BLaER1 treated with 17β-estradiol and CSF1 and Interleukin-3, amounts not matched to agents 10 nM and 100 nM (cell line): ENCODE measurements around the gene NR5A1.

Experiments used
- H3K27ac ChIP-seq, 11 experiments: shearing (Covaris generic); formaldehyde crosslinking; 2 replicates each; pipeline ENCODE4 v1.8.1; 2022
- H3K27me3 ChIP-seq, 11 experiments: shearing (Covaris generic); formaldehyde crosslinking; 2 replicates each; pipeline ENCODE4 v1.8.1; 2022
- H3K36me3 ChIP-seq, 11 experiments: shearing (Covaris generic); formaldehyde crosslinking; 2 replicates each; pipeline ENCODE4 v1.8.1; 2022
- H3K4me1 ChIP-seq, 10 experiments: shearing (Covaris generic); formaldehyde crosslinking; 2 replicates each; pipeline ENCODE4 v1.8.1; 2022
- H3K4me2 ChIP-seq, 11 experiments: shearing (Covaris generic); formaldehyde crosslinking; 2 replicates each; pipeline ENCODE4 v1.8.1; 2022
- H3K4me3 ChIP-seq, 10 experiments: shearing (Covaris generic); formaldehyde crosslinking; 2 replicates each; pipeline ENCODE4 v1.8.1; 2022
- H3K9ac ChIP-seq, 11 experiments: shearing (Covaris generic); formaldehyde crosslinking; 2 replicates each; pipeline ENCODE4 v1.8.1; 2022
- H3K9me3 ChIP-seq, 11 experiments: shearing (Covaris generic); formaldehyde crosslinking; replicated peaks in 1 of 11; 2 replicates each; pipeline ENCODE4 v1.8.1; 2022
- H4K20me1 ChIP-seq, 11 experiments: shearing (Covaris generic); formaldehyde crosslinking; 2 replicates each; pipeline ENCODE4 v1.8.1; 2022
- Cebpa-rat ChIP-seq, 11 experiments: shearing (Covaris generic); IDR thresholded peaks; 2 replicates each; pipeline ENCODE4 v1.8.1; 2022

Gene NR5A1

GRCh38 chr9:124506931-124507879 is at the start of gene NR5A1:
Gene NR5A1 (minus strand): TSS chr9:124507399. CDS start chr9:124503395, 4,004 bp downstream.
- 0 out of 22 replicates have a peak, but pooled peaks cover 0 to 5% (median 0%) of the 10 kb centered on the region in 11 experiments for H3K9me3 ChIP-seq
- no peaks in the 10 kb centered on the region for H3K36me3 ChIP-seq
- peaks cover 47 to 59% (median 51%) of the 10 kb centered on the region in 11 experiments for H3K27me3 ChIP-seq
- H3K4me2 ChIP-seq = no peak within 1 kb of the TSS
- H3K27ac ChIP-seq = no peak within 1 kb of the TSS
- H3K4me1 ChIP-seq = peaks cover 5 to 16% (median 10%) of the 10 kb centered on the region in 10 experiments
- no peak within 1 kb of the TSS for H3K4me3 ChIP-seq
- peaks cover 0 to 42% (median 0%) of the 10 kb centered on the region in 11 experiments; a peak in 9 of 22 replicates for H4K20me1 ChIP-seq
- no peak for TF ChIP-seq Cebpa-rat (IDR thresholded peaks at IDR 0.05)
- no peak within 1 kb of the TSS for H3K9ac ChIP-seq

GRCh38 chr9:124555043-124555442 is 47.8 kb upstream of the NR5A1 start:
- Histone ChIP-seq H3K4me3 (no peak overlapping the region), H3K9me3 (no peaks in the 10 kb centered on the region), H3K27ac (no peak overlapping the region), H3K9ac (no peak overlapping the region), H3K4me1 (peaks cover 13 to 27% (median 22%) of the 10 kb centered on the region in 10 experiments; a peak in 19 of 20 replicates), H4K20me1 (no peaks in the 10 kb centered on the region), H3K36me3 (0 out of 22 replicates have a peak, but pooled peaks cover 0 to 3% (median 0%) of the 10 kb centered on the region in 11 experiments), H3K27me3 (no peaks in the 10 kb centered on the region), H3K4me2 (peak overlapping the region in 9 of 11 experiments; percentile 15 to 59 (median 43); a peak in 17 of 22 replicates)
- no peak for TF ChIP-seq Cebpa-rat (IDR thresholded peaks at IDR 0.05)

- peaks cover 15 to 35% (median 27%) of the 10 kb centered on the region in 10 experiments; a peak in 19 of 20 replicates for H3K4me1 ChIP-seq
- no peak overlapping the region for H3K9ac ChIP-seq
- no peaks in the 10 kb centered on the region for H3K27me3 ChIP-seq
- no peaks in the 10 kb centered on the region for H3K9me3 ChIP-seq
- H3K36me3 ChIP-seq = 0 out of 22 replicates have a peak, but pooled peaks cover 0 to 3% (median 0%) of the 10 kb centered on the region in 11 experiments
- no peak overlapping the region for H3K27ac ChIP-seq
- H3K4me3 ChIP-seq = no peak overlapping the region
- H4K20me1 ChIP-seq = no peaks in the 10 kb centered on the region
- TF ChIP-seq Cebpa-rat (IDR thresholded peaks at IDR 0.05) = no peak
- H3K4me2 ChIP-seq = no peak overlapping the region
These were observed 46.5 kb upstream of the NR5A1 start for GRCh38 chr9:124553738-124554137.

- no peaks in the 10 kb centered on the region for H3K9me3 ChIP-seq
- H3K4me2 ChIP-seq = peak overlapping the region in 5 of 11 experiments; percentile 1 to 65 (median 40); a peak in 8 of 22 replicates
- no peak overlapping the region for H3K4me3 ChIP-seq
These were observed 45.0 kb upstream of the NR5A1 start for GRCh38 chr9:124552273-124552605.

GRCh38 chr9:124551472-124552272 is 44.5 kb upstream of the NR5A1 start:
- H3K27me3 ChIP-seq = no peaks in the 10 kb centered on the region
- peak overlapping the region in 2 of 11 experiments; percentile 34 to 35; a peak in 6 of 22 replicates for H3K27ac ChIP-seq
- H3K9ac ChIP-seq = peak overlapping the region in 2 of 11 experiments; percentile 10; a peak in 2 of 22 replicates
- no peak for TF ChIP-seq Cebpa-rat (IDR thresholded peaks at IDR 0.05)
- H3K9me3 ChIP-seq = no peaks in the 10 kb centered on the region
- H3K4me2 ChIP-seq = peak overlapping the region in 5 of 11 experiments; percentile 1 to 65 (median 40); a peak in 7 of 22 replicates
- no peak overlapping the region for H3K4me3 ChIP-seq
- H3K36me3 ChIP-seq = 0 out of 22 replicates have a peak, but pooled peaks cover 0 to 3% (median 0%) of the 10 kb centered on the region in 11 experiments
- no peaks in the 10 kb centered on the region for H4K20me1 ChIP-seq
- peaks cover 12 to 41% (median 27%) of the 10 kb centered on the region in 10 experiments; a peak in 19 of 20 replicates for H3K4me1 ChIP-seq

More at GRCh38 chr9:124552273-124552605, 45.0 kb upstream of the NR5A1 start:
- H3K4me1 ChIP-seq = peaks cover 12 to 41% (median 27%) of the 10 kb centered on the region in 10 experiments; a peak in 19 of 20 replicates
- H3K27me3 ChIP-seq = no peaks in the 10 kb centered on the region
- peak overlapping the region in 1 of 11 experiments; percentile 10; a peak in 1 of 22 replicates for H3K9ac ChIP-seq
- peak overlapping the region in 2 of 11 experiments; percentile 34 to 35; a peak in 6 of 22 replicates for H3K27ac ChIP-seq
- 0 out of 22 replicates have a peak, but pooled peaks cover 0 to 3% (median 0%) of the 10 kb centered on the region in 11 experiments for H3K36me3 ChIP-seq
- no peak for TF ChIP-seq Cebpa-rat (IDR thresholded peaks at IDR 0.05)
- no peaks in the 10 kb centered on the region for H4K20me1 ChIP-seq

- no peak for TF ChIP-seq Cebpa-rat (IDR thresholded peaks at IDR 0.05)
- Histone ChIP-seq H4K20me1 (no peaks in the 10 kb centered on the region), H3K27ac (no peak overlapping the region)
These were observed 42.9 kb upstream of the NR5A1 start for GRCh38 chr9:124550072-124550471.

DNA sequence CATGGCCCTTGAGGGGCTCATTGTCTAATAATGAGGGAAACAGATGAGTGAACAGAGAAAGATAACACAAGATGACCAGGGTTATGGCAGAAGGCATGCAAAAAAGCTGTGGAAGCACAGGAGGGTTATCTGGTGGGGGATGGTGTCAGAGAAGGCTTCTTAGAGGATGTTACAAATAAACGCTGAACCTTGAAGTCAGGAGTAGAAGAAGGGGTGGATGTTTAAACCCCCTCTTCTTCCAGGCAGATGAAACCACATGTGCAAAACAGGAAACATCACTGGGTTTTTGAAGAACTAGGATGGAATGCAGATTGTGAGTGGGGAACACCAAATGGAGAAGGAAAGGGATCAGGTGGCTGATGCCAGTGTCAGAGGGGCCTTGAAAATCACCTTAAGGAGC is 41.8 kb upstream of the NR5A1 start:
- H3K9me3 ChIP-seq = no peaks in the 10 kb centered on the region
- H3K4me2 ChIP-seq = peak overlapping the region; percentile 28 to 68 (median 50)
- no peak for TF ChIP-seq Cebpa-rat (IDR thresholded peaks at IDR 0.05)
- H3K9ac ChIP-seq = no peak overlapping the region
- no peaks in the 10 kb centered on the region for H3K27me3 ChIP-seq
- peaks cover 7 to 29% (median 18%) of the 10 kb centered on the region in 10 experiments; a peak in 19 of 20 replicates for H3K4me1 ChIP-seq
- H4K20me1 ChIP-seq = no peaks in the 10 kb centered on the region
- H3K36me3 ChIP-seq = 0 out of 22 replicates have a peak, but pooled peaks cover 0 to under 1% (median 0%) of the 10 kb centered on the region in 11 experiments
- H3K4me3 ChIP-seq = no peak overlapping the region
- no peak overlapping the region for H3K27ac ChIP-seq

More at GRCh38 chr9:124550072-124550471, 42.9 kb upstream of the NR5A1 start:
- H3K4me1 ChIP-seq = peaks cover 10 to 36% (median 22%) of the 10 kb centered on the region in 10 experiments; a peak in 19 of 20 replicates
- H3K4me2 ChIP-seq = no peak overlapping the region
- H3K9me3 ChIP-seq = no peaks in the 10 kb centered on the region
- 0 out of 22 replicates have a peak, but pooled peaks cover 0 to 3% (median 0%) of the 10 kb centered on the region in 11 experiments for H3K36me3 ChIP-seq
- H3K9ac ChIP-seq = no peak overlapping the region
- no peaks in the 10 kb centered on the region for H3K27me3 ChIP-seq
- no peak overlapping the region for H3K4me3 ChIP-seq

GRCh38 chr9:124544535-124544934 is 37.3 kb upstream of the NR5A1 start:
- no peaks in the 10 kb centered on the region for H4K20me1 ChIP-seq
- peaks cover 10 to 18% (median 13%) of the 10 kb centered on the region in 10 experiments; a peak in 19 of 20 replicates for H3K4me1 ChIP-seq
- no peak overlapping the region for H3K9ac ChIP-seq
- no peak overlapping the region for H3K4me2 ChIP-seq
- no peaks in the 10 kb centered on the region; a peak in 1 of 22 replicates for H3K36me3 ChIP-seq
- no peaks in the 10 kb centered on the region for H3K27me3 ChIP-seq
- H3K27ac ChIP-seq = no peak overlapping the region
- no peak overlapping the region for H3K4me3 ChIP-seq
- no peaks in the 10 kb centered on the region for H3K9me3 ChIP-seq
- no peak for TF ChIP-seq Cebpa-rat (IDR thresholded peaks at IDR 0.05)
